ENCODE data around the gene RTKN.
"Not testable (repeated sequence)": the region's sequence is repeated elsewhere in the genome, so short reads cannot be mapped to it uniquely, and the experiment has no call there.

Gene RTKN

GRCh38 chr2:74472086-74472944 is 30.6 kb upstream of the RTKN start, which contains the start of gene MRPL53:
MRPL53 (minus strand) TSS chr2:74472680; CDS start chr2:74472660, 20 bp downstream.
- Histone ChIP-seq H3K4me1 (ENCODE audit: insufficient read depth, low read length) (no peaks in the 10 kb centered on the region), H3K9ac (ENCODE audit: low read depth, low read length) (peak within 1 kb of the TSS; percentile 78), H3K36me3 (ENCODE audit: insufficient read depth, low read length) (no peaks in the 10 kb centered on the region; the same call in 1 of the 2 replicates), H3K9me3 (ENCODE audit: control insufficient read depth, insufficient read depth, low read length) (no peaks in the 10 kb centered on the region)

- Histone ChIP-seq H3K9me3 (ENCODE audit: control insufficient read depth, insufficient read depth, low read length) (no peaks in the 10 kb centered on the region), H3K36me3 (ENCODE audit: insufficient read depth, low read length) (no peaks in the 10 kb centered on the region; the same call in 1 of the 2 replicates), H3K9ac (ENCODE audit: low read depth, low read length) (peak overlapping the region; percentile 78), H3K4me1 (ENCODE audit: insufficient read depth, low read length) (no peaks in the 10 kb centered on the region)
Measured at GRCh38 chr2:74471332-74472065, 29.8 kb upstream of the RTKN start.

GRCh38 chr2:74470742-74471141 is 29.0 kb upstream of the RTKN start:
- not testable (repeated sequence) for H3K4me1 ChIP-seq (ENCODE audit: insufficient read depth, low read length); H3K36me3 ChIP-seq (ENCODE audit: insufficient read depth, low read length); H3K9ac ChIP-seq (ENCODE audit: low read depth, low read length); H3K9me3 ChIP-seq (ENCODE audit: control insufficient read depth, insufficient read depth, low read length)

- peak overlapping the region; percentile 79 for H3K9ac ChIP-seq (ENCODE audit: low read depth, low read length)
- no peaks in the 10 kb centered on the region for H3K9me3 ChIP-seq (ENCODE audit: control insufficient read depth, insufficient read depth, low read length)
Measured at GRCh38 chr2:74464406-74464805, 22.7 kb upstream of the RTKN start.

GRCh38 chr2:74462786-74463105 is 21.0 kb upstream of the RTKN start:
- H3K36me3 ChIP-seq (ENCODE audit: insufficient read depth, low read length): no peaks in the 10 kb centered on the region
- 0 out of 2 replicates have a peak, but pooled peaks cover 3% of the 10 kb centered on the region for H3K4me1 ChIP-seq (ENCODE audit: insufficient read depth, low read length)
- H3K9me3 ChIP-seq (ENCODE audit: control insufficient read depth, insufficient read depth, low read length): no peaks in the 10 kb centered on the region
- H3K9ac ChIP-seq (ENCODE audit: low read depth, low read length): no peak overlapping the region

More at GRCh38 chr2:74464406-74464805, 22.7 kb upstream of the RTKN start:
- Histone ChIP-seq H3K4me1 (ENCODE audit: insufficient read depth, low read length) (0 out of 2 replicates have a peak, but pooled peaks cover under 1% of the 10 kb centered on the region), H3K36me3 (ENCODE audit: insufficient read depth, low read length) (no peaks in the 10 kb centered on the region)

- H3K36me3 ChIP-seq (ENCODE audit: insufficient read depth, low read length): no peaks in the 10 kb centered on the region
- H3K4me1 ChIP-seq (ENCODE audit: insufficient read depth, low read length): 0 out of 2 replicates have a peak, but pooled peaks cover 3% of the 10 kb centered on the region
- no peak overlapping the region for H3K9ac ChIP-seq (ENCODE audit: low read depth, low read length)
- H3K9me3 ChIP-seq (ENCODE audit: control insufficient read depth, insufficient read depth, low read length): no peaks in the 10 kb centered on the region
Measured at GRCh38 chr2:74462054-74462785, 20.5 kb upstream of the RTKN start.

GRCh38 chr2:74461187-74462053 is 19.7 kb upstream of the RTKN start:
- Histone ChIP-seq H3K36me3 (ENCODE audit: insufficient read depth, low read length) (no peaks in the 10 kb centered on the region), H3K9ac (ENCODE audit: low read depth, low read length) (no peak overlapping the region), H3K9me3 (ENCODE audit: control insufficient read depth, insufficient read depth, low read length) (no peaks in the 10 kb centered on the region), H3K4me1 (ENCODE audit: insufficient read depth, low read length) (peaks cover 7% of the 10 kb centered on the region)

- not testable (repeated sequence) for H3K36me3 ChIP-seq (ENCODE audit: insufficient read depth, low read length); H3K9ac ChIP-seq (ENCODE audit: low read depth, low read length); H3K9me3 ChIP-seq (ENCODE audit: control insufficient read depth, insufficient read depth, low read length)
- H3K4me1 ChIP-seq (ENCODE audit: insufficient read depth, low read length): peaks cover 11% of the 10 kb centered on the region
Measured at GRCh38 chr2:74460187-74460586, 18.4 kb upstream of the RTKN start.

- H3K9ac ChIP-seq (ENCODE audit: low read depth, low read length); H3K9me3 ChIP-seq (ENCODE audit: control insufficient read depth, insufficient read depth, low read length); H3K36me3 ChIP-seq (ENCODE audit: insufficient read depth, low read length): not testable (repeated sequence)
- H3K4me1 ChIP-seq (ENCODE audit: insufficient read depth, low read length): peaks cover 11% of the 10 kb centered on the region
Measured at GRCh38 chr2:74459503-74460118, 17.9 kb upstream of the RTKN start.

- peak overlapping the region; percentile 90 for H3K9ac ChIP-seq (ENCODE audit: low read depth, low read length)
- H3K36me3 ChIP-seq (ENCODE audit: insufficient read depth, low read length): no peaks in the 10 kb centered on the region
- H3K9me3 ChIP-seq (ENCODE audit: control insufficient read depth, insufficient read depth, low read length): no peaks in the 10 kb centered on the region
- H3K4me1 ChIP-seq (ENCODE audit: insufficient read depth, low read length): peaks cover 11% of the 10 kb centered on the region
Measured at GRCh38 chr2:74458938-74459363, 17.2 kb upstream of the RTKN start.

GRCh38 chr2:74458132-74458937 is 16.6 kb upstream of the RTKN start, which contains the start of gene WBP1:
WBP1 (plus strand) TSS chr2:74458438; CDS start chr2:74458603, 165 bp downstream.
- Histone ChIP-seq H3K9me3 (ENCODE audit: control insufficient read depth, insufficient read depth, low read length) (no peaks in the 10 kb centered on the region), H3K9ac (ENCODE audit: low read depth, low read length) (peak within 1 kb of the TSS; percentile 90), H3K36me3 (ENCODE audit: insufficient read depth, low read length) (no peaks in the 10 kb centered on the region), H3K4me1 (ENCODE audit: insufficient read depth, low read length) (peaks cover 11% of the 10 kb centered on the region)

- Histone ChIP-seq H3K36me3 (ENCODE audit: insufficient read depth, low read length) (no peaks in the 10 kb centered on the region), H3K9me3 (ENCODE audit: control insufficient read depth, insufficient read depth, low read length) (no peaks in the 10 kb centered on the region), H3K4me1 (ENCODE audit: insufficient read depth, low read length) (peaks cover 13% of the 10 kb centered on the region), H3K9ac (ENCODE audit: low read depth, low read length) (peak overlapping the region; percentile 90)
Measured at GRCh38 chr2:74457549-74458131, 15.9 kb upstream of the RTKN start.
